ENCODE results near the gene TMEM108.

GRCh38 chr3:133092681-133093080 is 54.5 kb downstream of the TMEM108 start:
- TF ChIP-seq, protein P1, sequence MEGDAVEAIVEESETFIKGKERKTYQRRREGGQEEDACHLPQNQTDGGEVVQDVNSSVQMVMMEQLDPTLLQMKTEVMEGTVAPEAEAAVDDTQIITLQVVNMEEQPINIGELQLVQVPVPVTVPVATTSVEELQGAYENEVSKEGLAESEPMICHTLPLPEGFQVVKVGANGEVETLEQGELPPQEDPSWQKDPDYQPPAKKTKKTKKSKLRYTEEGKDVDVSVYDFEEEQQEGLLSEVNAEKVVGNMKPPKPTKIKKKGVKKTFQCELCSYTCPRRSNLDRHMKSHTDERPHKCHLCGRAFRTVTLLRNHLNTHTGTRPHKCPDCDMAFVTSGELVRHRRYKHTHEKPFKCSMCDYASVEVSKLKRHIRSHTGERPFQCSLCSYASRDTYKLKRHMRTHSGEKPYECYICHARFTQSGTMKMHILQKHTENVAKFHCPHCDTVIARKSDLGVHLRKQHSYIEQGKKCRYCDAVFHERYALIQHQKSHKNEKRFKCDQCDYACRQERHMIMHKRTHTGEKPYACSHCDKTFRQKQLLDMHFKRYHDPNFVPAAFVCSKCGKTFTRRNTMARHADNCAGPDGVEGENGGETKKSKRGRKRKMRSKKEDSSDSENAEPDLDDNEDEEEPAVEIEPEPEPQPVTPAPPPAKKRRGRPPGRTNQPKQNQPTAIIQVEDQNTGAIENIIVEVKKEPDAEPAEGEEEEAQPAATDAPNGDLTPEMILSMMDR (conservative IDR thresholded peaks at IDR 0.05 in 1 of 2, IDR thresholded peaks at IDR 0.05 in 1 of 2; ENCODE audit: low read depth in 1 of 2, low read length in 2 of 2) = no peak
- TF ChIP-seq EZH2 (IDR thresholded peaks at IDR 0.05; ENCODE audit: low read length, missing control alignments) = no peak
